HepG2 (cell line): Measurements from ENCODE around the gene WFDC11. TPM values are rescaled to one million over a fixed set of nuclear protein-coding genes. Genes with fewer than 3 reads are reported as not detected.

Experiments
- ATAC-seq: fragments of 200-7000 bp; cut with Tn5 transposase; 3 replicates; pipeline ENCODE4 v1.9.1; 2020; ENCODE audit warnings: mild to moderate bottlenecking, moderate library complexity
- BruUV-seq: library from RNA; stranded (reverse); fragments of 400-500 nt; replicated peaks from 2 replicates; lab custom pipeline; 2021; lab: Mats Ljungman, UMichigan
- CTCF ChIA-PET: fragments of 300-600 bp; formaldehyde crosslinking; extraction: SDS; loops from one replicate; lab custom pipeline; 2021; ENCODE audit warnings: low total read pairs, inconsistent platforms, low intra/inter-chr PET ratio; lab: Yijun Ruan, JAX
- POLR2A ChIA-PET: fragments of 350-600 bp; sonication (Branson Sonifier 250); formaldehyde crosslinking; loops from one replicate; lab custom pipeline; 2020; ENCODE audit warnings: antibody characterized with exemption, inconsistent platforms; lab: Yijun Ruan, JAX
- DNase-seq: peaks from one replicate; pipeline ENCODE4 v3.0.0-alpha.2; 2015; ENCODE audit warnings: low spot score
- FAIRE-seq: peaks from 3 replicates; lab custom pipeline; 2011; peaks lifted over from hg19 to GRCh38; lab: Jason Lieb, UNC
- H2AFZ ChIP-seq: one replicate; pipeline ENCODE4 v1.6.1; 2011; ENCODE audit warnings: low read length, inconsistent platforms
- H3K27ac ChIP-seq: fragments of 300-600 bp; 3 replicates; pipeline ENCODE4 v1.8.0; 2011; ENCODE audit warnings: mixed run types, mild to moderate bottlenecking, mixed read lengths, low read length, inconsistent platforms; ENCODE audit not compliant: insufficient read depth; ENCODE audit errors: extremely low read length
- H3K27me3 ChIP-seq, 2 experiments: fragments of 200-600 bp in 1 of 2; 2 replicates in 1 of 2; 3 replicates in 1 of 2; pipeline versions ENCODE4 v1.6.0 to v1.8.0; 2011; ENCODE audit warnings: low read length in 2 of 2, mild to moderate bottlenecking in 2 of 2, moderate library complexity in 2 of 2, inconsistent platforms in 1 of 2; ENCODE audit not compliant: insufficient read depth in 2 of 2, control insufficient read depth in 1 of 2
- H3K36me3 ChIP-seq, 2 experiments: fragments of 200-600 bp in 1 of 2; replicated peaks in 1 of 2; 2 replicates in 1 of 2; 3 replicates in 1 of 2; pipeline versions ENCODE4 v1.5.1 to v1.8.0; 2011; ENCODE audit warnings: low read length in 2 of 2, inconsistent platforms in 1 of 2; ENCODE audit not compliant: insufficient read depth in 2 of 2, control insufficient read depth in 1 of 2
- H3K4me1 ChIP-seq: 2 replicates; pipeline ENCODE4 v1.5.1; 2012; ENCODE audit warnings: low read length, inconsistent platforms; ENCODE audit not compliant: insufficient read depth
- H3K4me2 ChIP-seq: 2 replicates; pipeline ENCODE4 v1.6.0; 2011; ENCODE audit warnings: low read depth, low read length, inconsistent platforms
- H3K4me3 ChIP-seq, 3 experiments: fragments of 200-600 bp in 1 of 3; sonication (generic), shearing (Covaris generic) in 1 of 3; replicated peaks in 1 of 3; 2 replicates each; pipeline ENCODE4 v1.5.1; 2011 to 2016; ENCODE audit warnings: low read length in 3 of 3, inconsistent platforms in 2 of 3, low read depth in 2 of 3, mild to moderate bottlenecking in 2 of 3, control low read depth in 1 of 3, mixed read lengths in 1 of 3; ENCODE audit not compliant: insufficient read depth in 1 of 3
- H3K79me2 ChIP-seq: one replicate; pipeline ENCODE4 v1.6.1; 2011; ENCODE audit warnings: low read length, inconsistent platforms; ENCODE audit not compliant: insufficient read depth
- H3K9ac ChIP-seq: 2 replicates; pipeline ENCODE4 v1.6.0; 2011; ENCODE audit warnings: mild to moderate bottlenecking, low read depth, low read length, inconsistent platforms; ENCODE audit not compliant: insufficient read depth
- H3K9me3 ChIP-seq: 2 replicates; pipeline ENCODE4 v1.5.1; 2012; ENCODE audit warnings: mild to moderate bottlenecking, low read length
- H4K20me1 ChIP-seq: 2 replicates; pipeline ENCODE4 v1.6.0; 2011; ENCODE audit warnings: inconsistent platforms, mild to moderate bottlenecking, low read length, moderate library complexity; ENCODE audit not compliant: insufficient read depth
- CBX1 ChIP-seq: IDR thresholded peaks from one replicate; pipeline ENCODE4 v1.6.1; 2016; ENCODE audit warnings: antibody characterized with exemption, low read depth
- HNF4A ChIP-seq: sonication (generic); formaldehyde crosslinking; IDR thresholded peaks from 2 replicates; pipeline ENCODE4 v1.4.0; 2020; ENCODE audit warnings: missing genetic modification reagents
- JUN ChIP-seq: sonication (generic); formaldehyde crosslinking; IDR thresholded peaks from 2 replicates; pipeline ENCODE4 v1.4.0; 2020; ENCODE audit warnings: mild to moderate bottlenecking, missing genetic modification reagents
- JUNB ChIP-seq: sonication (generic); formaldehyde crosslinking; IDR thresholded peaks from 2 replicates; pipeline ENCODE4 v1.8.0; 2022; ENCODE audit warnings: missing genetic modification reagents, mild to moderate bottlenecking, borderline replicate concordance
- RXRB ChIP-seq: IDR thresholded peaks from 2 replicates; pipeline ENCODE4 v1.6.1; 2016; ENCODE audit warnings: borderline replicate concordance, missing genetic modification reagents, missing compliant biosample characterization
- SIX4 ChIP-seq: sonication (generic); formaldehyde crosslinking; IDR thresholded peaks from 2 replicates; pipeline ENCODE4 v1.4.0; 2020; ENCODE audit warnings: missing genetic modification reagents
- ZFP36L2 ChIP-seq: sonication (generic); formaldehyde crosslinking; IDR thresholded peaks from 2 replicates; pipeline ENCODE4 v1.4.0; 2020; ENCODE audit warnings: missing genetic modification reagents
- ZNF121 ChIP-seq: sonication (generic); formaldehyde crosslinking; IDR thresholded peaks from 2 replicates; pipeline ENCODE4 v1.5.0; 2020; ENCODE audit warnings: mild to moderate bottlenecking, missing genetic modification reagents
- ZSCAN25 ChIP-seq: sonication (generic); formaldehyde crosslinking; IDR thresholded peaks from 2 replicates; pipeline ENCODE4 v1.8.0; 2022; ENCODE audit warnings: mild to moderate bottlenecking, missing genetic modification reagents
- WGBS: methylation state at CpG from one replicate; pipeline ENCODE4 v1.1.6; 2017; ENCODE audit warnings: low lambda C conversion rate; 5-methylcytosine and 5-hydroxymethylcytosine counted together
- in situ Hi-C: cut with HindIII; loops from 2 replicates; pipeline ENCODE4 v1.10.0; 2017; ENCODE audit warnings: low pct_unique_long_range_greater_than_20kb; ENCODE audit not compliant: extremely low pct_ligation_motif_present
- intact Hi-C: fragments of 100-400 bp; cut with micrococcal nuclease; formaldehyde crosslinking; loops from one replicate; pipeline ENCODE4 v1.10.0; 2022; ENCODE audit not compliant: unreplicated experiment
- polyA plus RNA-seq, 8 experiments: library from polyadenylated mRNA; depleted of rRNA in 3 of 8; stranded (reverse) in 7 of 8; unstranded in 1 of 8; fragments of >200 nt; fragmentation: Illumina TruSeq in 4 of 8; extraction: Trizol in 4 of 8; gene quantifications; 2 replicates each; pipeline versions ENCODE4 v1.2.1 to v1.2.3, GENCODE V29; 2011 to 2016; ENCODE audit warnings: low read depth in 4 of 8, missing spikeins in 1 of 8, mixed read lengths in 1 of 8; ENCODE audit not compliant: insufficient read depth in 1 of 8
- total RNA-seq, 5 experiments: library from RNA; depleted of rRNA; stranded (reverse); fragments of >200 nt; fragmentation: Illumina TruSeq; extraction: Trizol; gene quantifications; 2 replicates each; pipeline ENCODE4 v1.2.3, GENCODE V29; 2016; ENCODE audit warnings: low read depth in 1 of 5
- TF ChIP-seq, protein P1 (sequence below): sonication (generic); formaldehyde crosslinking; IDR thresholded peaks from 2 replicates; pipeline ENCODE4 v1.4.0; 2020; ENCODE audit warnings: low read depth, mild to moderate bottlenecking, missing genetic modification reagents
- TF ChIP-seq, protein P2 (sequence below): sonication (generic); formaldehyde crosslinking; IDR thresholded peaks from 2 replicates; pipeline ENCODE4 v1.4.0; 2020; ENCODE audit warnings: missing genetic modification reagents, mild to moderate bottlenecking, borderline replicate concordance
- TF ChIP-seq, protein P3 (sequence below): sonication (generic); formaldehyde crosslinking; IDR thresholded peaks from 2 replicates; pipeline ENCODE4 v1.5.1; 2020; ENCODE audit warnings: missing genetic modification reagents, mild to moderate bottlenecking, borderline replicate concordance
- TF ChIP-seq, protein P4 (sequence below): sonication (generic); formaldehyde crosslinking; IDR thresholded peaks from 2 replicates; pipeline ENCODE4 v1.4.0; 2020; ENCODE audit warnings: mild to moderate bottlenecking, missing genetic modification reagents
- TF ChIP-seq, protein P5 (sequence below): sonication (generic); formaldehyde crosslinking; conservative IDR thresholded peaks from 2 replicates; pipeline ENCODE4 v1.8.1; 2023; ENCODE audit warnings: missing genetic modification reagents
- TF ChIP-seq, protein P6 (sequence below): sonication (generic); formaldehyde crosslinking; conservative IDR thresholded peaks from 2 replicates; pipeline ENCODE4 v1.4.0; 2020; ENCODE audit warnings: missing genetic modification reagents

The WFDC11 gene
- total and polyA plus RNA-seq, 2 of the 13 experiments (the other 11 are each of a cell fraction or from before 2014, with no cell fraction given), result not detected

DNA sequence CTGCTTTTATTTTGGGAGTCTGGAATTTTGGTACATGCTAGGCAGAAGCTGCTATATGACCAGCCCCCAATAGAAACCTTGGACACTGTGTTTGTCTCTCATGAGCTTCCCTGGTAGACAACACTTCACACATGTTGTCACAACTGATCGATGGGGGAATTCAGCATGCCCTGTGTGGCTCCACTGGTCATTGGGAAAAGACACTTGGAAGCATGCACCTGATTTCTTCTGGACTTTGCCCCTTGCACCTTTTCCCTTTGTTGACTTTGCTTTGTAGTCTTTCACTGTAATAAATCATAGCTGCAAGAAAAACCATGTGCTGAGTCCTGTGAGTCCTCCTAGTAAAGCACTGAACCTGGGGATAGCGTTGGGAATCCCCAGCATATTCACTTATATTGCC is 48.4 kb downstream of the WFDC11 start (continued):
- TF ChIP-seq, protein P1, sequence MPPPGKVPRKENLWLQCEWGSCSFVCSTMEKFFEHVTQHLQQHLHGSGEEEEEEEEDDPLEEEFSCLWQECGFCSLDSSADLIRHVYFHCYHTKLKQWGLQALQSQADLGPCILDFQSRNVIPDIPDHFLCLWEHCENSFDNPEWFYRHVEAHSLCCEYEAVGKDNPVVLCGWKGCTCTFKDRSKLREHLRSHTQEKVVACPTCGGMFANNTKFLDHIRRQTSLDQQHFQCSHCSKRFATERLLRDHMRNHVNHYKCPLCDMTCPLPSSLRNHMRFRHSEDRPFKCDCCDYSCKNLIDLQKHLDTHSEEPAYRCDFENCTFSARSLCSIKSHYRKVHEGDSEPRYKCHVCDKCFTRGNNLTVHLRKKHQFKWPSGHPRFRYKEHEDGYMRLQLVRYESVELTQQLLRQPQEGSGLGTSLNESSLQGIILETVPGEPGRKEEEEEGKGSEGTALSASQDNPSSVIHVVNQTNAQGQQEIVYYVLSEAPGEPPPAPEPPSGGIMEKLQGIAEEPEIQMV (CRISPR knock-in tag), result no peak

DNA sequence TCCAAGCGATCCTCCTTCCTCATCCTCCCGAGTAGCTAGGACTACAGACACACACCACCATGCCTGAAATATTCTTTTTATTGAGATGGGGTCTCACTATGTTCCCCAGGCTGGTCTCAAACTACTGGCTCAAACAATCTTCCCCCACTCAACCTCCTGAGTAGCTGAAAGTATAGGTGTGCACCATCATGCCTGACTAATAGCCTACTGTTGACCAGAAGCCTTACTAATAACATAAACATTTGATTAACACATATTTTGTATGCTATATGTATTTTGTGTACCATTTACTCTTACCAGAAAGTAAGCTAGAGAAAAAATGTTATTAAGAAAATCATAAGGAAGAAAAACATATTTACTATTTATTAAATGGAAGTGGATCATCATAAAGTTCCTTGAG is 52.4 kb downstream of the WFDC11 start:
- ChIA-PET CTCF (no interaction called here), POLR2A (interaction anchor here (1.3 kb wide), 1 partner anchor 12 kb away, joined by 3 read pairs; the partner anchor contains the start of gene WFDC10A)
- intact Hi-C loops, result no loop called here
- no peak overlapping the region for H2AFZ ChIP-seq
- peaks cover 11% of the 10 kb centered on the region for H3K4me1 ChIP-seq
- H3K36me3 ChIP-seq, result no peaks in the 10 kb centered on the region
- H3K4me2 ChIP-seq, result no peak overlapping the region
- in situ Hi-C loops, result no loop called here
- no peaks in the 10 kb centered on the region for H3K27me3 ChIP-seq
- no peak for DNase-seq
- 7% methylated on average over 2 of the region's 2 CpGs for WGBS
- BruUV-seq, result no TSS peak
- H3K9me3 ChIP-seq, result no peaks in the 10 kb centered on the region
- no peak overlapping the region for H3K27ac ChIP-seq
- no peaks in the 10 kb centered on the region for H4K20me1 ChIP-seq
- no peak overlapping the region for H3K9ac ChIP-seq
- no peak for ATAC-seq
- no peak overlapping the region for H3K4me3 ChIP-seq
- H3K79me2 ChIP-seq, result no peaks in the 10 kb centered on the region
- no peak for FAIRE-seq
- TF ChIP-seq, protein P2, sequence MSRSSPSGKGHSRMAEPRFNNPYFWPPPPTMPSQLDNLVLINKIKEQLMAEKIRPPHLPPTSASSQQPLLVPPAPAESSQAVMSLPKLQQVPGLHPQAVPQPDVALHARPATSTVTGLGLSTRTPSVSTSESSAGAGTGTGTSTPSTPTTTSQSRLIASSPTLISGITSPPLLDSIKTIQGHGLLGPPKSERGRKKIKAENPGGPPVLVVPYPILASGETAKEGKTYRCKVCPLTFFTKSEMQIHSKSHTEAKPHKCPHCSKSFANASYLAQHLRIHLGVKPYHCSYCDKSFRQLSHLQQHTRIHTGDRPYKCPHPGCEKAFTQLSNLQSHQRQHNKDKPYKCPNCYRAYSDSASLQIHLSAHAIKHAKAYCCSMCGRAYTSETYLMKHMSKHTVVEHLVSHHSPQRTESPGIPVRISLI (CRISPR knock-in tag), result no peak
- no peak for TF ChIP-seq JUN
- TF ChIP-seq, protein P3, sequence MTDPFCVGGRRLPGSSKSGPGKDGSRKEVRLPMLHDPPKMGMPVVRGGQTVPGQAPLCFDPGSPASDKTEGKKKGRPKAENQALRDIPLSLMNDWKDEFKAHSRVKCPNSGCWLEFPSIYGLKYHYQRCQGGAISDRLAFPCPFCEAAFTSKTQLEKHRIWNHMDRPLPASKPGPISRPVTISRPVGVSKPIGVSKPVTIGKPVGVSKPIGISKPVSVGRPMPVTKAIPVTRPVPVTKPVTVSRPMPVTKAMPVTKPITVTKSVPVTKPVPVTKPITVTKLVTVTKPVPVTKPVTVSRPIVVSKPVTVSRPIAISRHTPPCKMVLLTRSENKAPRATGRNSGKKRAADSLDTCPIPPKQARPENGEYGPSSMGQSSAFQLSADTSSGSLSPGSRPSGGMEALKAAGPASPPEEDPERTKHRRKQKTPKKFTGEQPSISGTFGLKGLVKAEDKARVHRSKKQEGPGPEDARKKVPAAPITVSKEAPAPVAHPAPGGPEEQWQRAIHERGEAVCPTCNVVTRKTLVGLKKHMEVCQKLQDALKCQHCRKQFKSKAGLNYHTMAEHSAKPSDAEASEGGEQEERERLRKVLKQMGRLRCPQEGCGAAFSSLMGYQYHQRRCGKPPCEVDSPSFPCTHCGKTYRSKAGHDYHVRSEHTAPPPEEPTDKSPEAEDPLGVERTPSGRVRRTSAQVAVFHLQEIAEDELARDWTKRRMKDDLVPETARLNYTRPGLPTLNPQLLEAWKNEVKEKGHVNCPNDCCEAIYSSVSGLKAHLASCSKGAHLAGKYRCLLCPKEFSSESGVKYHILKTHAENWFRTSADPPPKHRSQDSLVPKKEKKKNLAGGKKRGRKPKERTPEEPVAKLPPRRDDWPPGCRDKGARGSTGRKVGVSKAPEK, result no peak
- TF ChIP-seq JUNB, result no peak
- TF ChIP-seq ZSCAN25 (CRISPR knock-in tag), result no peak
- TF ChIP-seq ZFP36L2 (CRISPR knock-in tag), result no peak
- TF ChIP-seq SIX4 (CRISPR knock-in tag), result no peak
- TF ChIP-seq RXRB (CRISPR knock-in tag), result no peak
- TF ChIP-seq, protein P4, sequence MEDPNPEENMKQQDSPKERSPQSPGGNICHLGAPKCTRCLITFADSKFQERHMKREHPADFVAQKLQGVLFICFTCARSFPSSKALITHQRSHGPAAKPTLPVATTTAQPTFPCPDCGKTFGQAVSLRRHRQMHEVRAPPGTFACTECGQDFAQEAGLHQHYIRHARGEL (CRISPR knock-in tag), result no peak
- no peak for TF ChIP-seq HNF4A (CRISPR knock-in tag)
- TF ChIP-seq, protein P5, sequence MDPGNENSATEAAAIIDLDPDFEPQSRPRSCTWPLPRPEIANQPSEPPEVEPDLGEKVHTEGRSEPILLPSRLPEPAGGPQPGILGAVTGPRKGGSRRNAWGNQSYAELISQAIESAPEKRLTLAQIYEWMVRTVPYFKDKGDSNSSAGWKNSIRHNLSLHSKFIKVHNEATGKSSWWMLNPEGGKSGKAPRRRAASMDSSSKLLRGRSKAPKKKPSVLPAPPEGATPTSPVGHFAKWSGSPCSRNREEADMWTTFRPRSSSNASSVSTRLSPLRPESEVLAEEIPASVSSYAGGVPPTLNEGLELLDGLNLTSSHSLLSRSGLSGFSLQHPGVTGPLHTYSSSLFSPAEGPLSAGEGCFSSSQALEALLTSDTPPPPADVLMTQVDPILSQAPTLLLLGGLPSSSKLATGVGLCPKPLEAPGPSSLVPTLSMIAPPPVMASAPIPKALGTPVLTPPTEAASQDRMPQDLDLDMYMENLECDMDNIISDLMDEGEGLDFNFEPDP (CRISPR knock-in tag), result no peak
- no peak for TF ChIP-seq ZNF121
- TF ChIP-seq, protein P6, sequence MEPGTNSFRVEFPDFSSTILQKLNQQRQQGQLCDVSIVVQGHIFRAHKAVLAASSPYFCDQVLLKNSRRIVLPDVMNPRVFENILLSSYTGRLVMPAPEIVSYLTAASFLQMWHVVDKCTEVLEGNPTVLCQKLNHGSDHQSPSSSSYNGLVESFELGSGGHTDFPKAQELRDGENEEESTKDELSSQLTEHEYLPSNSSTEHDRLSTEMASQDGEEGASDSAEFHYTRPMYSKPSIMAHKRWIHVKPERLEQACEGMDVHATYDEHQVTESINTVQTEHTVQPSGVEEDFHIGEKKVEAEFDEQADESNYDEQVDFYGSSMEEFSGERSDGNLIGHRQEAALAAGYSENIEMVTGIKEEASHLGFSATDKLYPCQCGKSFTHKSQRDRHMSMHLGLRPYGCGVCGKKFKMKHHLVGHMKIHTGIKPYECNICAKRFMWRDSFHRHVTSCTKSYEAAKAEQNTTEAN (CRISPR knock-in tag), result no peak
- no peak for TF ChIP-seq CBX1
